Sigmoid colon (tissue), 3 donors: Measurements from ENCODE around the gene CLHC1.

ENCODE experiments used
- POLR2A ChIP-seq, 2 donors: fragments of 450-650 bp; IDR thresholded peaks; one replicate each; pipeline ENCODE4 v1.6.1; 2016; ENCODE audit warnings: antibody characterized with exemption in 2 of 2, mild to moderate bottlenecking in 2 of 2, moderate library complexity in 2 of 2
- TF ChIP-seq, protein P1 (sequence below), 4 experiments: fragments of 450-650 bp in 3 of 4; fragments of 200-600 bp in 1 of 4; IDR thresholded peaks; one replicate each; pipeline ENCODE4 v1.5.1; 2016 to 2019; ENCODE audit warnings: antibody characterized with exemption in 4 of 4, mild to moderate bottlenecking in 3 of 4, moderate library complexity in 2 of 4

DNA sequence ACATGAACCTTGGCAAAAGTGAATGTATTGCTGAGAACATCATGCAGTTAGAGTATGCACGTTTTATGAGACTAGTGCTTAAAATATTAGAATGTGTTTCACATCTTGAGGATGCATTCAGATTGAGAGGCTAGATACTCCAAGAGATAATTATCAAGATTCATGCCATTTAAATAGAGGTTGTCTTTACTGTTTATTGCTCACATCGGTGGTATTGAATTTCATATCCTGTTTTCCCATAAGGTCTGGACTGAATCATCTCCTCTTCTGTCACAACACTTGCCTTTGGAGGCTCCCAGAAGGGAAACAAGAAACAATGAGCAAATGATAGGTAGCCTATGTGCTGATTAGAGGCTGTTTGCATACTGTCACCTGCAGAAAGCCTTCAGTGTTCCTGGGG is 83.8 kb downstream of the CLHC1 start:
- no peak for TF ChIP-seq POLR2A (IDR thresholded peaks at IDR 0.05)
- TF ChIP-seq, protein P1, sequence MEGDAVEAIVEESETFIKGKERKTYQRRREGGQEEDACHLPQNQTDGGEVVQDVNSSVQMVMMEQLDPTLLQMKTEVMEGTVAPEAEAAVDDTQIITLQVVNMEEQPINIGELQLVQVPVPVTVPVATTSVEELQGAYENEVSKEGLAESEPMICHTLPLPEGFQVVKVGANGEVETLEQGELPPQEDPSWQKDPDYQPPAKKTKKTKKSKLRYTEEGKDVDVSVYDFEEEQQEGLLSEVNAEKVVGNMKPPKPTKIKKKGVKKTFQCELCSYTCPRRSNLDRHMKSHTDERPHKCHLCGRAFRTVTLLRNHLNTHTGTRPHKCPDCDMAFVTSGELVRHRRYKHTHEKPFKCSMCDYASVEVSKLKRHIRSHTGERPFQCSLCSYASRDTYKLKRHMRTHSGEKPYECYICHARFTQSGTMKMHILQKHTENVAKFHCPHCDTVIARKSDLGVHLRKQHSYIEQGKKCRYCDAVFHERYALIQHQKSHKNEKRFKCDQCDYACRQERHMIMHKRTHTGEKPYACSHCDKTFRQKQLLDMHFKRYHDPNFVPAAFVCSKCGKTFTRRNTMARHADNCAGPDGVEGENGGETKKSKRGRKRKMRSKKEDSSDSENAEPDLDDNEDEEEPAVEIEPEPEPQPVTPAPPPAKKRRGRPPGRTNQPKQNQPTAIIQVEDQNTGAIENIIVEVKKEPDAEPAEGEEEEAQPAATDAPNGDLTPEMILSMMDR (IDR thresholded peaks at IDR 0.05): no peak
